ENCODE data around the gene RUNX2.

DNA sequence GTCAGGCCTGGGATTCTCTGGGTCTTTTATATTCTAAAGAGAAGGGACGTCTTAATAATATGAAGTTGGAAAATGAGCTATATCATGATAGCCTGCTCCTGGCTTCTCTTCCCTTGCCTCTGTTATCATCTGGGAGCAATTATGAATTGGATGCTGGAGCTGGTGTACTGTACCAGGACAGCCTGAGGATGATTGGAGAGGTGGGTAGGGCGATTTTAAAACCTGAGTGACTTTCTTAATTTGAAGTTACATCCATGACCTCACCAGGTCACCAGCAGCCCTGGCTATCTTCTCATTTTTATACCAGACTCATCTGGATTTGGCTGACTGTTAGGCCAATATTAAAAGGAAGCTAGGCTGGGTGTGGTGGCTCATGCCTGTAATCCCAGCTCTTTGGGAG, 369.9 kb downstream of the RUNX2 start:
- TF ChIP-seq, protein P1, sequence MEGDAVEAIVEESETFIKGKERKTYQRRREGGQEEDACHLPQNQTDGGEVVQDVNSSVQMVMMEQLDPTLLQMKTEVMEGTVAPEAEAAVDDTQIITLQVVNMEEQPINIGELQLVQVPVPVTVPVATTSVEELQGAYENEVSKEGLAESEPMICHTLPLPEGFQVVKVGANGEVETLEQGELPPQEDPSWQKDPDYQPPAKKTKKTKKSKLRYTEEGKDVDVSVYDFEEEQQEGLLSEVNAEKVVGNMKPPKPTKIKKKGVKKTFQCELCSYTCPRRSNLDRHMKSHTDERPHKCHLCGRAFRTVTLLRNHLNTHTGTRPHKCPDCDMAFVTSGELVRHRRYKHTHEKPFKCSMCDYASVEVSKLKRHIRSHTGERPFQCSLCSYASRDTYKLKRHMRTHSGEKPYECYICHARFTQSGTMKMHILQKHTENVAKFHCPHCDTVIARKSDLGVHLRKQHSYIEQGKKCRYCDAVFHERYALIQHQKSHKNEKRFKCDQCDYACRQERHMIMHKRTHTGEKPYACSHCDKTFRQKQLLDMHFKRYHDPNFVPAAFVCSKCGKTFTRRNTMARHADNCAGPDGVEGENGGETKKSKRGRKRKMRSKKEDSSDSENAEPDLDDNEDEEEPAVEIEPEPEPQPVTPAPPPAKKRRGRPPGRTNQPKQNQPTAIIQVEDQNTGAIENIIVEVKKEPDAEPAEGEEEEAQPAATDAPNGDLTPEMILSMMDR (IDR thresholded peaks at IDR 0.05), result no peak
- TF ChIP-seq POLR2AphosphoS5 (IDR thresholded peaks at IDR 0.05) (no peak), POLR2A (IDR thresholded peaks at IDR 0.05) (no peak)

Data from breast epithelium (tissue), 3 donors.